Stimulated activated naive B cell treated with anti-CD40 and anti-IgM and Interleukin-4, amounts not matched to agents 10 μg/mL and 1 μg/mL and 100 μg/mL, for 72 hours (primary cell): Measurements from ENCODE around the gene FOXO3.

Experiments used
- ATAC-seq, 2 donors: fragments of 150-1000 bp; cut with Tn5 transposase; replicated peaks; 2 replicates each; pipeline ENCODE4 v1.10.0; 2021; ENCODE audit warnings: moderate library complexity in 1 of 2
- DNase-seq: peaks from one replicate; pipeline ENCODE4 v3.0.0; 2021
- H3K27ac Mint-ChIP-seq: one replicate; pipeline ENCODE4 v1.8.0; 2022; ENCODE audit warnings: mild to moderate bottlenecking, mixed read lengths
- H3K27me3 Mint-ChIP-seq, 2 donors: one replicate each; pipeline ENCODE4 v1.8.0; 2022; ENCODE audit warnings: mixed read lengths in 2 of 2
- H3K36me3 Mint-ChIP-seq, 2 donors: one replicate each; pipeline ENCODE4 v1.8.0; 2022; ENCODE audit warnings: mixed read lengths in 2 of 2, mild to moderate bottlenecking in 1 of 2
- H3K4me1 Mint-ChIP-seq, 2 donors: one replicate each; pipeline ENCODE4 v1.8.0; 2022; ENCODE audit warnings: mixed read lengths in 2 of 2, mild to moderate bottlenecking in 1 of 2
- H3K4me3 Mint-ChIP-seq, 2 donors: one replicate each; pipeline ENCODE4 v1.8.0; 2022; ENCODE audit warnings: mild to moderate bottlenecking in 2 of 2, mixed read lengths in 2 of 2, moderate library complexity in 1 of 2
- H3K9me3 Mint-ChIP-seq, 2 donors: one replicate each; pipeline ENCODE4 v1.8.0; 2022; ENCODE audit warnings: mixed read lengths in 2 of 2, mild to moderate bottlenecking in 1 of 2

FOXO3 gene

DNA sequence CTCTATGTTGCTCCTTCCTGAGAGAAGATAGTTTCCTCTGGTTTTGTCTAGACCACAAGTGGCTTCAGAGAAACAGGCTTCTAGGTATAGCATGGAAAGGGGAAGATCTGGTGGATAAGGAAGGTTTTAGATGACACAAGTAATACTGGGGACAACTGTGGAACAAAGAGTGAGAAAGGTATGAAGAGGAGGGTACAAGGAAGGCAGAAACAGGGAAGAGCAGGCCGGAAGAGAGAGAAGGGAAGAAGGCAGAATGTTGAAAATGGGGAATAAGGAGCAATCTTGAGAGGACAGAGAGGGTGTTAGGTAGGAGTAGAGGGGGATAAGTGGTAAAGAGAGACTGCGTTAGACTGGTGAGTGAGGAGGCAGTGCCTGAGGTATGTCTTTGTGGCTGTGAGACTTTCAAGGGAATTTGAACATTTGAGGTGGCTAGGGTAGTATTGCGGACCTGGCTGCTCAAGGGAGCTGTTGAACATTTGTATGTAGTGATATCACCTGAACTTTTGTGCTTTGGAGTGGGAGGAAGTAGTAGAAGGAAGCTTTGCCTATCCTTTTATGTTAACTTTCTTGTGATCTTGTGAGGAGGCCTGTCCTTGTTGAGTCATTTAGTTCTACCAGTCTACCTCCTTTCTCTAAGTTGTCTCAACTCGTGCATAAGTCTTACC is 69.5 kb downstream of the FOXO3 start:
- H3K9me3 Mint-ChIP-seq, result no peaks in the 10 kb centered on the region
- H3K27ac Mint-ChIP-seq, result peak overlapping the region; percentile 21
- no peak for DNase-seq
- H3K27me3 Mint-ChIP-seq, result no peaks in the 10 kb centered on the region
- ATAC-seq, result peak; percentile 45
- H3K4me1 Mint-ChIP-seq, result peaks cover 26 to 28% of the 10 kb centered on the region in 2 donors
- H3K36me3 Mint-ChIP-seq, result no peaks in the 10 kb centered on the region
- no peak overlapping the region for H3K4me3 Mint-ChIP-seq

DNA sequence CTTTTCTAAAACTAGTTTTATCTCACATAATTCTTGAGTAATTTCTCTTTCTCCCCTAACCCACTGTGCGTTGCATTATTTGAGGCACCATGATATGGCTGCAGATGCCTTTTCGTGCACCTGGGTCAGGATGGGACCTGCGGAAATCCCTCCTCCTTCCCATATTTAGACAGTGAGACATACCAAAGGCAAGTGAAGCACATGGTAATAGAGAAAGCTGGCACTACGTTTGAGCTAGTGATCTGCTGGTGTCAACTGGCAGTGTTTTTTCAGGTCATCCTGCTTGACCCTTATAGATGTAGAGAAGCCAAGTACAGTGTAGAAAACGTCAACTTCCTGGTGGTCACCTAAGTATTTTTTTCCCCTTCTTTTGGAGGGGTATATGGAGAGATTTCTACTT is 71.7 kb downstream of the FOXO3 start:
- peaks cover 30 to 41% of the 10 kb centered on the region in 2 donors for H3K4me1 Mint-ChIP-seq
- H3K4me3 Mint-ChIP-seq, result no peak overlapping the region
- H3K36me3 Mint-ChIP-seq, result no peaks in the 10 kb centered on the region
- no peaks in the 10 kb centered on the region for H3K27me3 Mint-ChIP-seq
- no peak for DNase-seq
- no peak for ATAC-seq
- H3K27ac Mint-ChIP-seq, result no peak overlapping the region
- no peaks in the 10 kb centered on the region for H3K9me3 Mint-ChIP-seq

DNA sequence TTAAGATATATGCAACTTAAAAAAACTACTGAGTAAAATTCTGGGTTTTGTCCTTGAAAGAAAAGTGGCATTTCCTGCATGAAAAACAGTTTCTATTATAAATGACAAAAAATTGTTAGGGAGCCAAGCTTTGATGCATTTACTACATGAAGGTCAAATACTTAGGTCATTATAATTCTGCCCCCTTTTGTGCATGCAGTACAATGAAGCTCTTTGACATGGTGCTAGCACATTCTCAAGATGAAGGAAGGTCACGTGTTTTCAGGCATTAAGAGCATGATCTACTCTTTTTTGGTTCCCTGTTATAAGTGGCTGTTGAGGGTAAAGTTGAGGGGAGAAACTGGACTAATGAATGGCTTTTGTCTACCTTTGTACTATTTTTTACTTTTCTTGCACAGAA is 72.7 kb downstream of the FOXO3 start:
- H3K27me3 Mint-ChIP-seq, result no peaks in the 10 kb centered on the region
- ATAC-seq, result no peak
- no peaks in the 10 kb centered on the region for H3K9me3 Mint-ChIP-seq
- H3K4me3 Mint-ChIP-seq, result no peak overlapping the region
- no peaks in the 10 kb centered on the region for H3K36me3 Mint-ChIP-seq
- peaks cover 32 to 44% of the 10 kb centered on the region in 2 donors for H3K4me1 Mint-ChIP-seq
- no peak overlapping the region for H3K27ac Mint-ChIP-seq
- DNase-seq, result no peak

DNA sequence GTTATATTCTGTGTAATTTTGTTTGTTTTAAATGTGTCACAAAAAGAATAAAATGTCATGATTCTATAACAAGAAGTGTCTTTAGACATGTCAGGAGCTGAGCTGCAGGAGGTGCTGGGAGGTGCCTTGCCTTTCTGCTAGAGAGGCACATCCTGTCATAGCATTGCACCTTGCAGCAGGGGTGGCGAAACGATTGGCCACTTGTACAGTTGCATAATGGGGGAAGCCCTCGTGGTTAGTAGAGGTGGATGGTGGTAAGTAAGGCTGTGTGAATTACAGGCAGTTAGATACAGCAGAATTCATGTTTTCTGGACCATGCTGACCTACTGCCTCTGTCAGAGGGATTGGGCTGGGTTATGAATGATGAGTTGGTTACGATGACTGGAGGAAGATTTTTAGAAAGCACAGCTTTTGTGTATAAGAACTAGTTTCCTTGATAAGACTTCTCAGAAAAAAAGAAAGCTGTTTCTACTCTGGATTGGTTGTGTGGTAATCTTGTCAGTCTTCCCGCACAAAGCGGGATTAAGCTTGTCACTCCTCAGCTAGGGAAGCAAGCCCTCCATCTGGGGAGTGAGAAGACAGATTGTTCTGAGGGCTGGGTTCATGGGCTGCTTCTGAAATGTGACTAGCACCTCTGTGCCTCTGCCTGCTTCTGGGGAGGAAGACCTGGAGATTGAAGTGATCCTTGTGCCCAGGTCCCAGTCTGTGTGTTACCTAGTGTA is 74.9 kb downstream of the FOXO3 start:
- no peak for DNase-seq
- Mint-ChIP-seq H3K4me3 (no peak overlapping the region), H3K27me3 (no peaks in the 10 kb centered on the region), H3K9me3 (no peaks in the 10 kb centered on the region), H3K27ac (no peak overlapping the region), H3K36me3 (no peaks in the 10 kb centered on the region), H3K4me1 (peaks cover 24 to 42% of the 10 kb centered on the region in 2 donors)
- ATAC-seq, result peak; percentile 66 to 69

DNA sequence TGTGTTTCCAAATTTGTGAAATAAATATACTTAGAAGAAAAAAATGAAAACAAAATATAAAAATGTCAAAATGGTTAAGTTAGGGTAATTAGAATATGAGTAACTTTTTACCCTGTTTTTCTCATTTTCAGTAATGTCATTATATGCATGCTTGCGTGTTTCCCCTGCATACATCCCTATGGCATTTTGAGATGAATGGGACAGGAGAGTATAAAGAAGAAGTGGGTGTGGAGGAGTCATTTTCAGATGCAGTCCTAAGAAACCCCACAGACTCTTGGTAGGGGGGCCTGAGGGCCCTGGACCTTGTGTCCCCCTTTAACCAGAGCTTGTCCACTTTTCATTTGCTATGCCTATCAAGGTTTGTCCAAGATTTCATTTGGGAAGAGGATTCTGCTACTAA is 77.2 kb downstream of the FOXO3 start:
- Mint-ChIP-seq H3K36me3 (no peaks in the 10 kb centered on the region), H3K9me3 (no peaks in the 10 kb centered on the region), H3K4me3 (no peak overlapping the region), H3K27me3 (no peaks in the 10 kb centered on the region), H3K4me1 (peaks cover 21 to 42% of the 10 kb centered on the region in 2 donors), H3K27ac (peak overlapping the region; percentile 85)
- DNase-seq, result no peak
- peak; percentile 53 to 79 for ATAC-seq

DNA sequence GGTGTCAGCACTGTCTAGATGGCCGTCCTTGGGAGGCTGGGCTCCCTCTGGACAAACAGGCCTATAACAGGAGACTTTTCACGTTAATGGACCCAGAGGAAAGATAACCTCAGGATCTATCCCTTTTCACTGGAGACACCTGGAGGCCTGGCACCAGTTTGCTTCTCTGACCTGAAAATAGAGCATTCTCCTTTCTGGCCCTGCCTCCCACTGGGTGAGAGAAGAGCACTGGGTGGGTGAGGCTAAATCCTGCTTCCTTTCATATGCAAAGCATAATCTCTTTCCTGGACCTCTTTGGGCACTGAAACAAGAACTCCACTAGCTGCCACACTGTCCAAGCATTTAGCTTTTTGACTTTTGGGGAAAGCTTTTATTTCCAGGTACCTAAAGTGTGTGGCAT is 78.3 kb downstream of the FOXO3 start:
- Mint-ChIP-seq H3K9me3 (no peaks in the 10 kb centered on the region), H3K36me3 (peaks cover 0 to 3% of the 10 kb centered on the region in 2 donors), H3K27ac (peak overlapping the region; percentile 56), H3K27me3 (no peaks in the 10 kb centered on the region), H3K4me3 (no peak overlapping the region), H3K4me1 (peaks cover 26 to 49% of the 10 kb centered on the region in 2 donors)
- no peak for ATAC-seq
- DNase-seq, result no peak

DNA sequence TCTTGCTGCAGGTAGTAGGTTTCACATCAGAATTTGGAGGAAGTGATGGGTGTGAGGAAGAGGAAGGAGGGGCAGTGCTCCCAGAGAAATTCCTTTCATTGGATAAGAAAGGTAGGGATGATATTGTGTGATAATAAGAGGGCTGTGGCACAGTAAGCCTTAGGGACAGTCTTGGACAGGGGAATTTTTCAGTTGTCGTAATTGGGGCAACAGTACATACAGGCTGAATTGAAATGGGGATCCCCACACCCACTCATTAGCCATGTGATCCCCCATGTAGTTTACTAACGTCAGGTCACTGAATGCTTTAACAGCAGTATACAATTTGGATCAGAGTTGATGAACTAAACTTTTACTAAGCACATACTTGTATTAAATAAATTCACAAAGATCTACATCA is 79.4 kb downstream of the FOXO3 start:
- no peak for DNase-seq
- no peak overlapping the region for H3K27ac Mint-ChIP-seq
- ATAC-seq, result peak; percentile 45 to 83
- peaks cover 0 to 4% of the 10 kb centered on the region in 2 donors for H3K36me3 Mint-ChIP-seq
- peaks cover 24 to 55% of the 10 kb centered on the region in 2 donors for H3K4me1 Mint-ChIP-seq
- no peak overlapping the region for H3K4me3 Mint-ChIP-seq
- H3K9me3 Mint-ChIP-seq, result no peaks in the 10 kb centered on the region
- no peaks in the 10 kb centered on the region for H3K27me3 Mint-ChIP-seq

DNA sequence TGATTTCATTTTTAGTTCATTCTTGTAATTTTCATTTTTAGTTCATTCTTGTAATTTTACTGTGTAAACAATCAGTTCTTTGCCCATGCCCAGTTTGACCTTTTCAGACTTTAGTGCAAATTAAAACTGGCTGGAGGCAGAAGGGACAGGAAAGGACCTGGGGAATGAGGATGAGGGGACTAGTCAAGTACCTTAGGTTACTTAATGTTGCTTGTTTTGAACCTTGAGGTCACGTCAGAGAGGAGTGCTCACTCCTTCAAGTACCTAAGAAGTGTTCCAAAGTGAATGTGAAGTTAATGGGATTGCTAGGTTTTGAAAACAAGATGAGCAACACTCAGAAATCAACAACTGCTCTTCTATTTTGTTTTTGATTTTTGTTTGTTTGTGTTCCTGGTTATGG is 82.5 kb downstream of the FOXO3 start:
- Mint-ChIP-seq H3K9me3 (no peaks in the 10 kb centered on the region), H3K27ac (no peak overlapping the region), H3K27me3 (no peaks in the 10 kb centered on the region), H3K4me1 (peaks cover 11 to 27% of the 10 kb centered on the region in 2 donors), H3K36me3 (peaks cover 0 to 11% of the 10 kb centered on the region in 2 donors), H3K4me3 (no peak overlapping the region)
- DNase-seq (no peak), ATAC-seq (no peak)

DNA sequence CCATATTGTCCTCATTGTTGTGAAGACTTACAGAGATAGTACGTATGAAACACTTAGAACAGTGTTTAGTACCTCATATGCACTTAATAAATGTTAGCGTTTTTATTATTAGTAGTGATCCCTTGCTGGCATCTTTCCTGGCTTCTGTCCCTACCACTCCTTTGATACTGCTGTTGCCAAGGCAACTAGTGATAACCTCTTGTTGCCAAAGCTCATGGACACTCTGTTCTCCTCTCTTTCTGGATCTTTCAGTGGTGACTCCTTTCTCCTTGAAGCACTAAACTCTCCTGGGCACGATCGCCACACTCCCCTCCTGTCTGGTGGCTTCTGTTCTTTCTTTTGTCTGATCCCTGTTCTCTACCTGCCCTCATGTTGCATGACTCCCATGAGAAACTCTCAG is 83.5 kb downstream of the FOXO3 start:
- no peaks in the 10 kb centered on the region for H3K27me3 Mint-ChIP-seq
- H3K27ac Mint-ChIP-seq, result no peak overlapping the region
- no peaks in the 10 kb centered on the region for H3K9me3 Mint-ChIP-seq
- DNase-seq (no peak), ATAC-seq (no peak)
- peaks cover 10 to 20% of the 10 kb centered on the region in 2 donors for H3K4me1 Mint-ChIP-seq
- peaks cover 0 to 11% of the 10 kb centered on the region in 2 donors for H3K36me3 Mint-ChIP-seq
- H3K4me3 Mint-ChIP-seq, result no peak overlapping the region

DNA sequence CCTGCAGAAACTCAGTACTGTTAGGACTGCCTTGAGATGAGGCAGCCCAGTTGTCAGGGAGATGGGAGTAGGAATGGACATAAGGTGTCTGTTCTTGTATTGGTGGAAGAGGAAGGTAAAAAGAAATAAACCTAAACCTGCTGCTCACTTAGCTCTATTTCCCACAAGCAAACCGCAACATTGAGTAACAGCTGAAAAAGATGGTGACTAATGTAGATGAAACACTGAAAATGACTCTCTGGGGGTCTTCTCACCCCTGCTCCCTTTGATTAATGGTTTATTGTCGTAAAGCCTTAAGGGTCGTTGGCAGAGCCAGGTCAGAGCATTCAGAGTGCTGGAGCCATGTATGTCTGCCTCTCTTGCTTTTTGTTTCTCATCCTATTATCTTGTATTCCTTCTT is 87.5 kb downstream of the FOXO3 start:
- H3K9me3 Mint-ChIP-seq, result no peaks in the 10 kb centered on the region
- H3K36me3 Mint-ChIP-seq, result peaks cover 3 to 14% of the 10 kb centered on the region in 2 donors
- DNase-seq, result no peak
- H3K4me1 Mint-ChIP-seq, result peaks cover 21 to 24% of the 10 kb centered on the region in 2 donors
- no peak overlapping the region for H3K27ac Mint-ChIP-seq
- ATAC-seq, result no peak
- no peak overlapping the region for H3K4me3 Mint-ChIP-seq
- H3K27me3 Mint-ChIP-seq, result no peaks in the 10 kb centered on the region

DNA sequence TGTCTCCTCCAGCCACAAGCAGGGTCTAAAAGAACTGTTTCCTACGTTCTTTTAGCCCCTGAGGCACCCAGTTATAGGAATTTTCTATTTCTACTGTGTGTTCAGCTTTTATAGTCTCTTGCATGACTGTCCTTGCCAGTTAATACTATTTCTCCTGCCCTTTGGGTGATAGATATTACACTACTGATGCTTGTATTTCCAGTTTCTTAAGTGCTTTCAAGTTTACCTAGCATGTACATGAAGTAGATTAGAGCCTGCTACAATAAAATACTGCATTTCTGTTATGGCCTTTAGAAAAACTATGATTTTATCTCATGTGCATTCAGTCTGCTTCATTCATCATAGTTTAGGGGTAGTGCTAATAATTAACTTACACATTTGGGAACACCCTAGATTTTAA is 89.6 kb downstream of the FOXO3 start:
- H3K36me3 Mint-ChIP-seq, result peaks cover 3 to 8% of the 10 kb centered on the region in 2 donors
- H3K27ac Mint-ChIP-seq, result no peak overlapping the region
- DNase-seq (no peak), ATAC-seq (no peak)
- H3K4me3 Mint-ChIP-seq, result no peak overlapping the region
- no peaks in the 10 kb centered on the region for H3K9me3 Mint-ChIP-seq
- H3K4me1 Mint-ChIP-seq, result peaks cover 22 to 23% of the 10 kb centered on the region in 2 donors
- no peaks in the 10 kb centered on the region for H3K27me3 Mint-ChIP-seq

DNA sequence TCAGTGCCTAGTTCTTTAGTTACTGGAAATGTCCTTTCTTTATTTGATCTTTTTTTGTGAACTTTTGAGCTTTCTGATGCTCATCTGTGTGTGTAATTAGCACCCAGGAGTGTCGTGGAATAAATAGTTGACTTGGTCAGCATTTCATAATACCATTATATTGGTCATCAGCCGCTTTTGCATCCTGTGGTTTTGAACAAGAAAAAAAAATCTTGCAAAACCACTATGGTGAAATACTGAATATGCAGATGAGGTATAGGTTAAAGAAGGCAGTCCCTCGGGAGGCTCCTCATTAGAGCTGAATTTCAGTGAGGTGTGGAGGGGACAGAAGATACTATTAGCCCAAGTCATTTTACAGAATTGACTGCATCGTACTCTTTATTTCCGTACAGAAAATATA is 90.1 kb downstream of the FOXO3 start:
- Mint-ChIP-seq H3K4me1 (peaks cover 22 to 23% of the 10 kb centered on the region in 2 donors), H3K9me3 (no peaks in the 10 kb centered on the region), H3K4me3 (no peak overlapping the region), H3K27me3 (no peaks in the 10 kb centered on the region), H3K36me3 (peaks cover 3 to 6% of the 10 kb centered on the region in 2 donors), H3K27ac (no peak overlapping the region)
- DNase-seq (peak; percentile 22), ATAC-seq (peak; percentile 89 to 97)

DNA sequence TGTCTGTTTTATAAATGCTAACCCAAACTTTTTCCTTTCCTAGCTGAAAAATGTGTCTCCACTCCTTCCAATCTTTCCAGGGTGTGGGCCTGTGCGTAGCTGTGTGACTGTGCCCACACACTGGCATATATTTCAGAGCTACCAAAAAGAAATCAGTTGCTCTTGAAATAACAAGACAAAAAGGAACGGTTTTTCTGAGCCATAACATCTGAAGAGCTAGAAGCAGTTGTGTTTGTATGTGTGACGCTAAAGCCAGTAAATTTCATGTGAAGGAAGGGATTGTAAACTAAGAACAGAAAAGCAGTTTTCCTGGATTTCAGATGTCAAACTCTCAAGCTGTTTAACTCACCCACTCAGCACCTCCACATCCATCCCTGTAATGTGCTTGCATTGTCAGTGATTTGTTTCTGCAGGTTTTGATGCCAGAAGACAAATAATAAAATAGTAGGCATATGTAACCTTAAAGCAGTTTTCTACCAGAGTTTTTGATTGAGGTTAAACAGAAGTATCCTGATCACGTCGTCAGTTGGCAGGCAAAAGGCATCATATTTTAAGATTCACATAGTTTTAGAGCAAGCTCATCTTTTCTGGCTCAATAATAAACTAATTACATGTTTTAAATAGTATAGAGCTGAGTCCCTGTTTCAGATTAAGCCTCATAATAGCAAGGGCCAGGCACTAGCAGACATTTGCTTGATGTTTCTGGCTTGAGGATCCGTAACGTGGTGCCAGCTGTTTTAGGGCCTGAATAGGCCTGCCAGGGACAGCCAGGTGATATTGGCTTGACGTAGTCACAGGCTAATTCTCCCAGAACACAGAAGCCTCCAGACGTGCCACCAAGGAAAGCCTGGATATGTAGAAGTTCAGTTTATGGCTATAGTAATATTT is 90.9 kb downstream of the FOXO3 start:
- ATAC-seq (no peak), DNase-seq (no peak)
- H3K27ac Mint-ChIP-seq, result peak overlapping the region; percentile 28
- H3K27me3 Mint-ChIP-seq, result no peaks in the 10 kb centered on the region
- no peaks in the 10 kb centered on the region for H3K9me3 Mint-ChIP-seq
- H3K4me3 Mint-ChIP-seq, result no peak overlapping the region
- peaks cover 22 to 23% of the 10 kb centered on the region in 2 donors for H3K4me1 Mint-ChIP-seq
- H3K36me3 Mint-ChIP-seq, result peaks cover 3 to 6% of the 10 kb centered on the region in 2 donors

DNA sequence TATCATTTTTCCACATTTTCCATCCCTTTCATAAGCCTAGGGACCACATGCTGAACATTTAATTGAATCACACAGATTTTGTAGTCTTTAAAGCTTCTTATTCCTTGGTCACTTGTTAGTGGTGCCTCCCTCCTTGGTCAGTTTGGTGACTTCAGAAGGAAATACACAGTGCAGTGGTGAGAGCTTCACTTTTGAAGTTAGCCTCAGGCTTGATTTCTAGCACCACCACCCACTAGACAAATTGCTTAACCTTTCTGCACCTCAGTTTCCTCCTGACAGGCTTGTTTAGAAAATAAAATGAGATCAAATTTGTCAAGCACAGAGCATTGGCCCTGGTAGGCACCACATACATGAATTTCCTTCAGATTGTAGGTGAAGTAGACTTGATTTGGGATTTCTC is 91.7 kb downstream of the FOXO3 start:
- H3K4me3 Mint-ChIP-seq, result no peak overlapping the region
- ATAC-seq, result no peak

More for the DNA sequence above, 91.7 kb downstream of the FOXO3 start:
- Mint-ChIP-seq H3K27ac (no peak overlapping the region), H3K9me3 (no peaks in the 10 kb centered on the region), H3K4me1 (peaks cover 22 to 23% of the 10 kb centered on the region in 2 donors), H3K27me3 (no peaks in the 10 kb centered on the region), H3K36me3 (peaks cover 3 to 6% of the 10 kb centered on the region in 2 donors)
- DNase-seq, result no peak
